Keratinocyte (primary cell): ENCODE results near the gene TBL1Y. TPM values are rescaled to one million over a fixed set of nuclear protein-coding genes. Genes with fewer than 3 reads are reported as not detected.

Experiments used
- DNase-seq: peaks from one replicate; pipeline ENCODE4 v3.0.0-alpha.2; 2011; ENCODE audit warnings: low read depth, missing footprints, low spot score
- FAIRE-seq: peaks from 2 replicates; lab custom pipeline; 2011; peaks lifted over from hg19 to GRCh38; lab: Jason Lieb, UNC
- H2AFZ ChIP-seq: 2 replicates; pipeline ENCODE4 v1.6.0; 2012; ENCODE audit warnings: low read length, control low read depth, inconsistent platforms; ENCODE audit not compliant: control insufficient read depth
- H3K27ac ChIP-seq: 2 replicates; pipeline ENCODE4 v1.5.1; 2011; ENCODE audit warnings: low read length; ENCODE audit not compliant: control insufficient read depth, insufficient read depth
- H3K27me3 ChIP-seq: 3 replicates; pipeline ENCODE4 v1.6.0; 2011; ENCODE audit warnings: low read length; ENCODE audit not compliant: control insufficient read depth, insufficient read depth; ENCODE audit errors: extremely low read depth
- H3K36me3 ChIP-seq, 2 experiments: 2 replicates in 1 of 2; 3 replicates in 1 of 2; pipeline ENCODE4 v1.5.1; 2011; ENCODE audit warnings: low read length in 2 of 2, mild to moderate bottlenecking in 1 of 2; ENCODE audit not compliant: control insufficient read depth in 2 of 2, insufficient read depth in 2 of 2; ENCODE audit errors: extremely low read depth in 1 of 2
- H3K4me1 ChIP-seq: 3 replicates; pipeline ENCODE4 v1.5.1; 2011; ENCODE audit warnings: low read length; ENCODE audit not compliant: control insufficient read depth, insufficient read depth; ENCODE audit errors: extremely low read depth
- H3K4me2 ChIP-seq: 3 replicates; pipeline ENCODE4 v1.6.0; 2011; ENCODE audit warnings: low read depth, low read length; ENCODE audit not compliant: control insufficient read depth, insufficient read depth; ENCODE audit errors: extremely low read depth
- H3K4me3 ChIP-seq, 3 experiments: fragments of 200-600 bp in 1 of 3; sonication (generic) in 1 of 3; 2 replicates in 2 of 3; 3 replicates in 1 of 3; pipeline ENCODE4 v1.5.1; 2011 to 2016; ENCODE audit warnings: low read length in 3 of 3, mild to moderate bottlenecking in 3 of 3, control low read depth in 2 of 3, inconsistent platforms in 1 of 3, low read depth in 1 of 3, mixed read lengths in 1 of 3, mixed run types in 1 of 3, moderate library complexity in 1 of 3; ENCODE audit not compliant: control insufficient read depth in 2 of 3, insufficient read depth in 2 of 3; ENCODE audit errors: extremely low read depth in 1 of 3
- H3K79me2 ChIP-seq: 2 replicates; pipeline ENCODE4 v1.6.0; 2012; ENCODE audit warnings: low read length; ENCODE audit not compliant: control insufficient read depth, insufficient read depth
- H3K9ac ChIP-seq: 3 replicates; pipeline ENCODE4 v1.6.0; 2011; ENCODE audit warnings: low read length; ENCODE audit not compliant: control insufficient read depth, insufficient read depth; ENCODE audit errors: extremely low read depth
- H3K9me1 ChIP-seq: 3 replicates; pipeline ENCODE4 v1.6.0; 2011; ENCODE audit warnings: low read length; ENCODE audit not compliant: control insufficient read depth, insufficient read depth; ENCODE audit errors: extremely low read depth
- H3K9me3 ChIP-seq: 2 replicates; pipeline ENCODE4 v1.5.1; 2012; ENCODE audit warnings: low read depth, low read length; ENCODE audit not compliant: control insufficient read depth
- H4K20me1 ChIP-seq: 3 replicates; pipeline ENCODE4 v1.6.0; 2011; ENCODE audit warnings: low read length; ENCODE audit not compliant: control insufficient read depth, insufficient read depth; ENCODE audit errors: extremely low read depth
- CTCF ChIP-seq, 3 experiments: IDR thresholded peaks in 1 of 3; conservative IDR thresholded peaks in 1 of 3; optimal IDR thresholded peaks in 1 of 3; 2 replicates in 2 of 3; 3 replicates in 1 of 3; pipeline versions ENCODE3 to v1.5.1; 2011; ENCODE audit warnings: low read length in 3 of 3, mild to moderate bottlenecking in 3 of 3, moderate library complexity in 2 of 3, control low read depth in 1 of 3, inconsistent platforms in 1 of 3; ENCODE audit not compliant: insufficient read depth in 2 of 3; ENCODE audit errors: extremely low read depth in 1 of 3
- EZH2 ChIP-seq: IDR thresholded peaks from one replicate; pipeline ENCODE4 v1.6.1; 2012; ENCODE audit warnings: inconsistent platforms, mild to moderate bottlenecking, low read length, moderate library complexity
- dilution Hi-C: fragments of 300-500 bp; cut with MboI; formaldehyde crosslinking; loops from one replicate; pipeline ENCODE4 v1.7.0; 2020; ENCODE audit warnings: low sequenced_read_pairs; ENCODE audit not compliant: extremely low pct_ligation_motif_present
- polyA plus RNA-seq, 5 experiments: library from polyadenylated mRNA; depleted of rRNA in 3 of 5; stranded (reverse) in 3 of 5; stranded (forward) in 1 of 5; unstranded in 1 of 5; fragments of >200 nt; gene quantifications; 1 replicate in 1 of 5; 2 replicates in 3 of 5; 3 replicates in 1 of 5; pipeline versions ENCODE4 v1.2.1 to v1.2.3, GENCODE V29; 2011 to 2012; ENCODE audit warnings: missing spikeins in 2 of 5, low read depth in 1 of 5, low replicate concordance in 1 of 5

Gene TBL1Y
- polyA plus RNA-seq, 1 donor (not counting 4 experiments of a cell fraction or from before 2014, with no cell fraction given), result not detected

- FAIRE-seq (no peak), DNase-seq (no peak)
- Histone ChIP-seq H3K9me1 (no peaks in the 10 kb centered on the region), H2AFZ (no peak overlapping the region), H3K9me3 (no peaks in the 10 kb centered on the region), H3K27ac (no peak overlapping the region), H3K4me1 (no peaks in the 10 kb centered on the region), H3K27me3 (no peaks in the 10 kb centered on the region), H3K9ac (no peak overlapping the region), H3K79me2 (no peaks in the 10 kb centered on the region), H3K4me3 (no peak overlapping the region), H3K4me2 (no peak overlapping the region), H4K20me1 (no peaks in the 10 kb centered on the region), H3K36me3 (no peaks in the 10 kb centered on the region)
- TF ChIP-seq EZH2, result no peak
- TF ChIP-seq CTCF (optimal IDR thresholded peaks at IDR 0.05 in 1 of 3, IDR thresholded peaks at IDR 0.05 in 1 of 3, conservative IDR thresholded peaks at IDR 0.05 in 1 of 3; ENCODE audit: extremely low read depth in 1 of 3, insufficient read depth in 2 of 3, low read length in 3 of 3), result no peak
- dilution Hi-C loops, result no loop called here
Measured at GRCh38 chrY:6964732-6965131, 54.2 kb downstream of the TBL1Y start.

DNA sequence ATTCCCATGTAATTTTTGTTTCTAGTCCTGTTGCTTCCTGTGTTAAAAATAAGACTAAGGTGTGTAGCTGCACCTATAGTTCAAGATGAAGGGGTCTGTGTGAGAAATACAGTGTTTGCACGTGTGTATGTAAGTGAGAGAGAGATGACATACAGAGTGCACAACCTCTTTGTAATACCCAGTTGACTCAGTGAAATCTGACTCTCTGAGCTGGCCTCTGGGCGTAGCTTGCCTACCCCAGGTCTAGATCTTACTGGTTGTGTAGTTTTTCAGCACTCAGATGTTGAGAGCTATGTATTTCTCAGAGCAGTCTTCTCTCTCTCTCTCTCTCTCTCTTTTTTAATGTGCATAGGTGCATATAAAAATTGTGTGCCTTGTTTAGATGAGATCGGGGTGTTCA is 56.0 kb downstream of the TBL1Y start:
- DNase-seq, result no peak
- no peaks in the 10 kb centered on the region for H3K4me1 ChIP-seq

More for the DNA sequence above, 56.0 kb downstream of the TBL1Y start:
- H3K36me3 ChIP-seq, result no peaks in the 10 kb centered on the region
- H2AFZ ChIP-seq, result no peak overlapping the region
- no peaks in the 10 kb centered on the region for H3K27me3 ChIP-seq
- FAIRE-seq, result no peak
- no peak overlapping the region for H3K27ac ChIP-seq
- H3K79me2 ChIP-seq, result no peaks in the 10 kb centered on the region
- dilution Hi-C loops, result no loop called here
- no peak overlapping the region for H3K9ac ChIP-seq
- TF ChIP-seq CTCF (optimal IDR thresholded peaks at IDR 0.05 in 1 of 3, IDR thresholded peaks at IDR 0.05 in 1 of 3, conservative IDR thresholded peaks at IDR 0.05 in 1 of 3; ENCODE audit: extremely low read depth in 1 of 3, insufficient read depth in 2 of 3, low read length in 3 of 3), result no peak
- no peak for TF ChIP-seq EZH2
- no peaks in the 10 kb centered on the region for H4K20me1 ChIP-seq
- H3K4me2 ChIP-seq, result no peak overlapping the region
- H3K9me3 ChIP-seq, result no peaks in the 10 kb centered on the region
- H3K9me1 ChIP-seq, result no peaks in the 10 kb centered on the region
- no peak overlapping the region for H3K4me3 ChIP-seq
